HL-60 (cell line): Measurements from ENCODE around the gene CHERP.

ENCODE experiments used
- DNase-seq, 2 experiments: peaks; one replicate each; pipeline ENCODE4 v3.0.0-alpha.2; 2010 to 2020; ENCODE audit warnings: low read depth in 1 of 2, low spot score in 1 of 2
- H3K27ac ChIP-seq: fragments of 250-450 bp; sonication (Bioruptor Pico); replicated peaks from 2 replicates; pipeline ENCODE4 v1.5.1; 2020; ENCODE audit warnings: mild to moderate bottlenecking, moderate library complexity
- H3K27me3 ChIP-seq: fragments of 250-450 bp; sonication (Bioruptor Pico); 2 replicates; pipeline ENCODE4 v1.5.1; 2021; ENCODE audit warnings: mild to moderate bottlenecking, moderate library complexity; ENCODE audit not compliant: insufficient read depth, poor library complexity, severe bottlenecking
- H3K4me3 ChIP-seq: replicated peaks from 2 replicates; pipeline ENCODE4 v1.5.1; 2011; ENCODE audit warnings: mild to moderate bottlenecking, control low read depth, low read length; ENCODE audit not compliant: insufficient read depth
- CTCF ChIP-seq: IDR thresholded peaks from one replicate; pipeline ENCODE4 v1.5.1; 2011; ENCODE audit warnings: low read length, control low read depth, inconsistent platforms; ENCODE audit not compliant: insufficient read depth
- GABPA ChIP-seq: IDR thresholded peaks from 2 replicates; pipeline ENCODE4 v1.6.1; 2012; ENCODE audit warnings: low read depth
- POLR2AphosphoS5 ChIP-seq: IDR thresholded peaks from 2 replicates; pipeline ENCODE4 v1.6.1; 2012; ENCODE audit warnings: low read depth
- SPI1 ChIP-seq: IDR thresholded peaks from 2 replicates; pipeline ENCODE4 v1.6.1; 2012; ENCODE audit warnings: low read depth, mild to moderate bottlenecking, borderline replicate concordance
- TF ChIP-seq, protein P1 (sequence below): IDR thresholded peaks from 2 replicates; pipeline ENCODE4 v1.6.1; 2012; ENCODE audit warnings: low read depth; ENCODE audit not compliant: insufficient replicate concordance

Gene CHERP

DNA sequence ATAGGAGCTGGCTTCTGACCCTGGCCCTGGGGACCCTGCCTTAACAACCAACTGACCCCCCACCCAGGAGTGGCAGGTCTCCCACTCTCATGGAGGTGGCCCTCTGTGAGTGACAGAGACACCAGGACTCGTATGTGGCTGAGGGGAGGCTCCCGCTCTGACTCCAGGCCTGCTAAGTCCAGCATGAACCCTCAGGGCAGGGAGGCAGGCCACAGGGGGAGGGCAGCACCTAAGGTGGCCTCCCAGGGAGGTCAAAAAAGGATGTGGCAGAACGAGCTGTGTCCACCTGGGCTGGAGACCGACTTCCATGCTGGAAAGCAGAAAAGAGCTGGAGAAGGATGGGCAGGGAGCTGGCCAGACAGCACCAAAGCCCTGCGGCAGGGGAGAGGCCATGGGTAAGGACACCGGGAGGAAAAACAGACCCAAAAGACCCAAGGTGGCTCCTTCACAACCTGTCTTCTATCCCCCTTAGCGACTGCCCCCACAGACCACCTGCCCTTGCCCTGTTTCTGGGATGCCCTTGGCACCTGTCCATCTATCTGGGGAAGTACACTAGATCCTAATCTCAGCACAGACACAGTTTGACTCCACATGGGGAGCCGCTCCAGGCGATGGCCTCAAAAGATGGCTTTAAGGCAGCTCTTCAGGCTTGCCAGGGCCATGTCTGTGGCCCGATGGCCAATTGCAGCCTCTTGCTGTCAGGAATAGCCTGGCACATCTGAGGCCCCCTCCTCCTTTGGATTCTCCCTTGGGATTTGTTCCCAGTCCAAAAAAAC is 40.4 kb upstream of the CHERP start:
- TF ChIP-seq CTCF (no peak), GABPA (no peak), POLR2AphosphoS5 (no peak; the same call in 1 of the 2 replicates), SPI1 (no peak)
- TF ChIP-seq, protein P1, sequence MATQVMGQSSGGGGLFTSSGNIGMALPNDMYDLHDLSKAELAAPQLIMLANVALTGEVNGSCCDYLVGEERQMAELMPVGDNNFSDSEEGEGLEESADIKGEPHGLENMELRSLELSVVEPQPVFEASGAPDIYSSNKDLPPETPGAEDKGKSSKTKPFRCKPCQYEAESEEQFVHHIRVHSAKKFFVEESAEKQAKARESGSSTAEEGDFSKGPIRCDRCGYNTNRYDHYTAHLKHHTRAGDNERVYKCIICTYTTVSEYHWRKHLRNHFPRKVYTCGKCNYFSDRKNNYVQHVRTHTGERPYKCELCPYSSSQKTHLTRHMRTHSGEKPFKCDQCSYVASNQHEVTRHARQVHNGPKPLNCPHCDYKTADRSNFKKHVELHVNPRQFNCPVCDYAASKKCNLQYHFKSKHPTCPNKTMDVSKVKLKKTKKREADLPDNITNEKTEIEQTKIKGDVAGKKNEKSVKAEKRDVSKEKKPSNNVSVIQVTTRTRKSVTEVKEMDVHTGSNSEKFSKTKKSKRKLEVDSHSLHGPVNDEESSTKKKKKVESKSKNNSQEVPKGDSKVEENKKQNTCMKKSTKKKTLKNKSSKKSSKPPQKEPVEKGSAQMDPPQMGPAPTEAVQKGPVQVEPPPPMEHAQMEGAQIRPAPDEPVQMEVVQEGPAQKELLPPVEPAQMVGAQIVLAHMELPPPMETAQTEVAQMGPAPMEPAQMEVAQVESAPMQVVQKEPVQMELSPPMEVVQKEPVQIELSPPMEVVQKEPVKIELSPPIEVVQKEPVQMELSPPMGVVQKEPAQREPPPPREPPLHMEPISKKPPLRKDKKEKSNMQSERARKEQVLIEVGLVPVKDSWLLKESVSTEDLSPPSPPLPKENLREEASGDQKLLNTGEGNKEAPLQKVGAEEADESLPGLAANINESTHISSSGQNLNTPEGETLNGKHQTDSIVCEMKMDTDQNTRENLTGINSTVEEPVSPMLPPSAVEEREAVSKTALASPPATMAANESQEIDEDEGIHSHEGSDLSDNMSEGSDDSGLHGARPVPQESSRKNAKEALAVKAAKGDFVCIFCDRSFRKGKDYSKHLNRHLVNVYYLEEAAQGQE: no peak
- Histone ChIP-seq H3K27me3 (no peaks in the 10 kb centered on the region), H3K27ac (no peak overlapping the region), H3K4me3 (no peak overlapping the region)
- DNase-seq: no peak

DNA sequence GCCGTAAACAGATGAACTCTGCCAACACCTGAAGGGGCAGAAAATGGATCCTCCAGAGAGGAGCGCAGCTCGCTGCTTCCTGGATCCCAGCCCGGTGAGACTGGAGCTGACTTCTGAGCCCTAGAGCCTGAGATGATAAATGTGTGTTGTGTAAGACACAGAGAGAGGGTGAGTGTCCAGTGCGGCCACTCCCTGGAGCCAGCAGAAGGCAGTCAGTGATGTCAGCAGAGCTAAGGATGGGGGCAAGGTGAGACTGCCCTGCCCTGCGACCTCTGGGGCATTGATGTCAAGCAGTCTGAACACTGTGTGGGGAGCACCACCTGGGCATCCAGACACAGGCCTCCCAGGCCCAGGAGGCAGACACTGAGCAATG is 39.7 kb upstream of the CHERP start:
- Histone ChIP-seq H3K4me3 (no peak overlapping the region), H3K27me3 (no peaks in the 10 kb centered on the region), H3K27ac (no peak overlapping the region)
- TF ChIP-seq, protein P1: no peak
- TF ChIP-seq GABPA (no peak), POLR2AphosphoS5 (no peak), SPI1 (no peak), CTCF (no peak)
- DNase-seq: no peak

DNA sequence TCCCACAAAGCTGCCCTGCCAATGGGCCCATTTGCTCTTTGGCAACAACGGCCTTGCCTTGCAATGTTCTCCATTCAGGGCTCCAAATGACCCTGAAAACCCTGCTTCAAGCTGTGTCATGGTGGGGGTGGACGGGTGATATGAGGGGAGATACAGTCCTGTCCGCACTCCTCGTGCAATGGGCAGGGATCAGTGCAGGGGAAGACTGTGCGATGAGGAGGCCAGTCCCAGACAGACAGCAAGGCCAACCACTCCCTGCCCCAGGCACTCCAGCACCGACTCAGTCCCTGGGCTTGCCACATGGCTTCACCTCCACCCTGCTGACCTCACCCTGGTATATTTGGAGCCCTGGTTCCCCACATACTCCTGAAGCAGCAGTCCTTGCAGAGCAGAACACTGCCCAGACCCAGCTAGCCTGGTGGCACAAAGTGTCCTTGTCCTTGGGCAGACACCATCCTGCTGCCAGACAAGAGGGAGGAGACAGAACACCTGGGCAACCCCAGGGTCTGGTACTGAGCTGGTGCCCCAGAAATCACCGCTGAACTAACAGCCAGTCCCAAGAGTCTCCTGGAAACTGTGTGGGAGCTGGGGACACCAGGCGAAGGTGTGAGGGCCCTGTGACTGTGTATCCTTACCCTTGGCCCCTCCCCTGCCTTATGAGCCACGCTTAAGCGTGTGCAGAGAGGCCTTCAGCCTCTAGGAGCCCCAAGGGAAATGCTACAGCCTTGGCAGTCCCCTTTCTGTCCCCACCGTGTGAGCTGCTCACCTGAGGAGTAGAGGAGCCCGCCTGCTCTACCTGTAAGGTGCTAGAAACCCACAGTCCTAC is 39.1 kb upstream of the CHERP start:
- no peak overlapping the region for H3K4me3 ChIP-seq
- TF ChIP-seq SPI1: no peak
- TF ChIP-seq GABPA: no peak
- TF ChIP-seq POLR2AphosphoS5: no peak
- no peak for TF ChIP-seq CTCF
- TF ChIP-seq, protein P1: no peak
- no peaks in the 10 kb centered on the region for H3K27me3 ChIP-seq
- H3K27ac ChIP-seq: no peak overlapping the region
- DNase-seq: no peak
